HG02870 (cell line): ENCODE data around the gene CLEC11A.

Experiments used
- ATAC-seq: cut with Tn5 transposase; IDR thresholded peaks from one replicate; pipeline ENCODE4 v1.9.1; 2021; ENCODE audit warnings: mild to moderate bottlenecking, moderate library complexity; ENCODE audit not compliant: unreplicated experiment

CLEC11A gene

DNA sequence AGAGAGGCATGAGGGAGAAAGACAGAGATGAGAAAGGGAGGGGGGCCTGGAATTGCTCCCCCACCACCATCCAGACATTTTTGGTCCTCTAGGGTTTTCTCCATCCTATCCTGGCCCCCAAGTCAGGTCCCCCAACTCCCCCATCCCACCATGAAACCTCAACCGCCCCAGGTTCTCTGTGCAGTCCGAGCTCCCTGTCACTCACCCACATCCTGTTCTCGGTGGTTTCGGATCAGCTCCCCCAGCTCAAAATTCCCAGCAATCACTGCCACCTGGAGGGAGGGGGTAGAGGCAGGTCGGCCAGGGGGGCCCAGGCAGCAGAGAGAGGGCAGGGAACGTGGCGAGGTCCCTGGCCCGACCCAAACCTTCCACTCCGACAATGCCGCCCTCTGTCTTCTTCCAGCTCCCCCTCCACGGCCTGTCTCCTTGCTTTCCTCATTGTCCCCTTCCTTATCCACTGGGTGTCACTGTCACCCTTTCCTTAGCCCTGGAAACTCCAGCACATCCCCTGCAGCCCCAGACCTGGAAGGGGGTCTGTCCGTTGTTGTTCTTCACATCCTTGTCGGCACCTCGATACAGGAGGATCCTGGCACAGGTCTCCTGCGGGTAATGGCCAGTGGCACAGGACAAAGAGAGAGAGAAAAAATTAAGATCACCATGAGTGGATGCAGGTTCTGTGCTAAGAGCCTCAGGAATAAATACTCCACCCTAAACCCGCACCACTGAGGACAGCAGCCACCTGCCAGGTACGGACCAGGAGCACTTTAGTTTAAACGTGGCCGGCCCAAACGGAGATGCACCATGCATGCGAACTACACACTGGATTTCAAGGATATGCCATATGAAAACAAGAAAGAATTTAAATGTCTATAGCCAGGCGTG is 19.0 kb upstream of the CLEC11A start:
- ATAC-seq, result no peak

GRCh38 chr19:50705422-50706019 is 17.6 kb upstream of the CLEC11A start:
- ATAC-seq, result no peak

DNA sequence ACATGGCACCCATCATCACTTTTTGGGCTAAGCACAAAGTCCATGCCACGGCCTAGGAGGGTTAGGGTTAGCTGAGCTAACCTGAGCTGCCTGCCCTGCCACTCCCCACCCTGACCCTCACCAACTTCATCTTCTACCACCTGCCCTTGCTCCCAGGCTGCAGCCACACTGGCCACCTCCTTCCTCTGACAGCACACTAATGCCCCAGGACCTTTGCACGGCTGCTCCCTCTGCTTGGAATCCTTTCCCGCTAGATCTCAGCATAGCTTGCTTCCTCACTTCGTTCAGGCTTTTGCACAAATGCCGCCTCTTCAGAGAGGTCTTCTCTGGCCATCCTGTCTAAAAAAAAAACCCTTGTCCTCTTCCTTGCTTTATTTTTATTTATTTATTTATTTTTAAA is 16.8 kb upstream of the CLEC11A start:
- ATAC-seq, result no peak

GRCh38 chr19:50708179-50708879 is 14.8 kb upstream of the CLEC11A start:
- ATAC-seq, result no peak

- ATAC-seq, result no peak
These were observed 13.1 kb upstream of the CLEC11A start for GRCh38 chr19:50710094-50710493.

GRCh38 chr19:50710612-50711011 is 12.6 kb upstream of the CLEC11A start:
- ATAC-seq, result no peak

GRCh38 chr19:50711196-50711595 is 12.0 kb upstream of the CLEC11A start:
- ATAC-seq, result no peak

- no peak for ATAC-seq
These were observed 11.4 kb upstream of the CLEC11A start for GRCh38 chr19:50711805-50712204.

GRCh38 chr19:50712833-50713232 is 10.3 kb upstream of the CLEC11A start:
- no peak for ATAC-seq

DNA sequence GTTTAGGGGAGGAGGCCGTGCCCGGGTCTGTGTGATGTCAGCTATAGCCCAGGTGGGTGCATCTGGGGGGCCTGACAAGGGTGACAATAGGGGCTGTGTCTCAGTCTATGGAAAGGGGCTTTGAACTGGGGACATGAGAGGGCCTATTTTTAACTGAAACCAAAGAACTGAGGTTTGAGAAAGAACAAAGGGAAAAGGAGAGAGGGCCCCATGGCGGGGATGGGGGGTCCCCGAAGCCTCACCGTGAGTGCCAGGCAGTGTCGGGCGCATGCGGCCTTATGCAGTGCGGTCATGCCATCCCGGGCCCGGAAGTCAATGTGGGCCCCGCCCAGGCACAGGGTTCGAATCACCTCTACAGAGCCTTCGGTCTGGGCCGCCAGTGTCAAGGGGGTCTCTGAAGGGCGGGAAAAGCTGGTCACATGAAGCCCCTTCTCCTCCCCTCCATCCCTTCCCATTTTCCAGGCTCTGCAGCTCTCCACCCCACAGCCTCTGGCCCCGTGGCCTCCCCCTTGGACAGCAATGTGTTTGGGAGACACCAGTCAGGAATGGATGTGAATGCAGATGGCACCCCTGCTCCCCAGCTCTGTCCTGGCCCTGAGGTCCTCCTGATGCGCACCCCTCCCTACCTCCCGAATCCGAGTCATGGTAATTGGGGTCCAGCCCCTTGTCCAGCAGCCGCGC is 9.5 kb upstream of the CLEC11A start:
- no peak for ATAC-seq

- ATAC-seq, result no peak
These were observed 6.8 kb upstream of the CLEC11A start for GRCh38 chr19:50716178-50717025.

GRCh38 chr19:50717026-50717723 is 6.0 kb upstream of the CLEC11A start:
- ATAC-seq, result no peak

DNA sequence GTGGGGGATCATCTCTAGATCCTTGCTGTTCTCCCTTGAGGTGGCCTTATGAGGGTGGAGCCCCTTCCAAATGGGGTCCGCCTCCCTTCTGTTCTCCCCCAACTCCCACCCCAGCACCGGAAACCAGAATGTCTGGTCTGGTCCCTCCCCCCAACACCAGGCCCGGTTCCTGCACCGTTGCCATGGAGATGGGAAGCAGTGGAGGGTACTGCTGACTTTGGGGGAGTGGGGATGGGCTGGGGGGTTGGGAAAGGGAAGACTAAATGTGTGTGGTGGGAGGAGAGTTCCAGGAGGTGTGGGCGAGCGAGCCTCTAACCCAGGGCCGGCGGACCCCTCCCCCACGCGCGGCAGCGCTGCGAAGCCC is 5.3 kb upstream of the CLEC11A start:
- ATAC-seq, result no peak

- no peak for ATAC-seq
These were observed 4.7 kb upstream of the CLEC11A start for GRCh38 chr19:50718255-50719118.

- ATAC-seq, result no peak
These were observed 4.1 kb upstream of the CLEC11A start for GRCh38 chr19:50719119-50719435.

- ATAC-seq, result no peak
These were observed 3.6 kb upstream of the CLEC11A start, which contains the start of gene SHANK1 for GRCh38 chr19:50719566-50719965. Gene SHANK1 (minus strand): TSS chr19:50719802. CDS start chr19:50716919, 2,883 bp downstream.

GRCh38 chr19:50720181-50720920 is 2.8 kb upstream of the CLEC11A start:
- no peak for ATAC-seq

GRCh38 chr19:50720921-50721381 is 2.2 kb upstream of the CLEC11A start:
- ATAC-seq, result no peak
